Stimulated activated CD8-positive, alpha-beta memory T cell treated with anti-CD3 and anti-CD28 coated beads, Interleukin-7, amount 100 ng/mL, for 24 hours (primary cell): ENCODE data around the gene FBLN1.

Source experiments
- DNase-seq: peaks from one replicate; pipeline ENCODE4 v3.0.0-alpha.2; 2020; ENCODE audit warnings: low read depth

Gene FBLN1

GRCh38 chr22:45571089-45571488 is 68.4 kb downstream of the FBLN1 start:
- no peak for DNase-seq

DNA sequence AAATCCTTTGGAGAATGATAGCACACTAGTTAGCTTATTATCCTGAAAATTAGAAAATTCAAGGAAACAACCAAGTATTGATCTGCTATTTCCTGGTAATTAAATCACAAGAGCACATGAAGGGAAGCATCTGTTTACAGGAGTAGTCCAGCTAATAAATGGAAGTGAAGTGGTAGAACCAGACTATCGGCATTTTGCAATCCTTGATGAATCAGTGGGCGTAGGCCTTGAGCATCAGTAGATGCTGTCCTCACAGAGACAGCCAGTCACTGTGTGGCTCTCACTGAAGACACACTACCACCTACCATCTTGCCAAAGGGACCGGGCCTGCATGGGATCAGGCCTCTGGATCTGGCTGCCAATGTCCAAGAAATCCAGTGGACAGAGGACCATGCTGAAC is 69.8 kb downstream of the FBLN1 start:
- no peak for DNase-seq

- no peak for DNase-seq
These were observed 71.5 kb downstream of the FBLN1 start for GRCh38 chr22:45574069-45574703.

DNA sequence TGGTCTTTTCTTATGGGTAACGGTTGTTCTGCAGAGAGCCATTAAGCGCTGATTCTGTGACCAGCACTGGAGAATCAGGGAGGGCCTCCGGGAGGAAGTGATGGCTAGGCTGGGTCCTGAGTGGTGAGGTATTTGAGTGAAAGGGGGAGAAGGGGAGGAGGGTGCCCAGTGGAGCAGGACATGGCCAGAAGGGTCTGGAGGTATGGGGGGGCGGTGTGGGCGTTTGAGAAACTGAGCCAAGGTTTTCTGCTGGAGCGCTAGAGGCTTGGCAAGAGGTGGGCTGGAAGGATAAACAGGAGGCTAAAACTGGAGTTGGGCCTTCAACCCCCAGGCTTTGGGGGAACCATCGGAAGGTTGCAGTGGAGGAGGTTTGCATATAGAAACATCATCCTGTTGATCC is 72.5 kb downstream of the FBLN1 start:
- no peak for DNase-seq

DNA sequence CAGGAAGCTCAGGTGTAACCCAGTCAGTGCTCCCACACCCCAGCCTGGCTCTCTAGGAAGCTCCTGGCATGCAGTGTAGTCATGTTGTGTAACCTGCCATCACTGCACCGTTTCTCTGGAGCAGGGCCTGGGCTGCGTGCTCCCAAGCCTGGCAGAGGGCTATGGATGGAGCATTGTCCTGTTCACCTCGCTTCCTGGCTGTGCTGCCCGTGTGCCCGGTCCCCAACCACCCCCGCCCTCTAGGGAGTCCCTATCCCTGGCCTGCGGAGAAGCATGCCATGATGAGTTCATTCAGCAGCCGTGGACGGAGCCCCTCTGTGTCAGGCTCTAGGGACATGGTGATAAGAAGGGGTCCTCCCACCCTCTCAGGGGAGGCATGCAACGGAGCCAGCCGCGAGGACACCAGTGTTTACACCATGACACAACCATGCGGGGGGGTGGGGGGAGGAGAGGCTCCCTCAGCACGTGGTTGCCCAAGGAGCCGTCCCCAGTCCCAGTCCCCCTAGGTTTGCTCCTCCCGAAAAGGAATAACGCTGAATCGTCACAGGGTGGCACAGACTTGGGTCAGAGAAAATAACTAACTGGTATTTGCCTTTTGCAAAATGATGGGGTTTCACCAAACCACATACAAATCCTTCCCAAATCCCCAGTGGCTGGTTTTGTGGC is 73.1 kb downstream of the FBLN1 start:
- DNase-seq: no peak

- no peak for DNase-seq
These were observed 73.6 kb downstream of the FBLN1 start for GRCh38 chr22:45576273-45576625.

GRCh38 chr22:45576730-45577464 is 74.2 kb downstream of the FBLN1 start:
- DNase-seq: no peak

- peak; percentile 56 for DNase-seq
These were observed 75.3 kb downstream of the FBLN1 start for GRCh38 chr22:45577746-45578523.

DNA sequence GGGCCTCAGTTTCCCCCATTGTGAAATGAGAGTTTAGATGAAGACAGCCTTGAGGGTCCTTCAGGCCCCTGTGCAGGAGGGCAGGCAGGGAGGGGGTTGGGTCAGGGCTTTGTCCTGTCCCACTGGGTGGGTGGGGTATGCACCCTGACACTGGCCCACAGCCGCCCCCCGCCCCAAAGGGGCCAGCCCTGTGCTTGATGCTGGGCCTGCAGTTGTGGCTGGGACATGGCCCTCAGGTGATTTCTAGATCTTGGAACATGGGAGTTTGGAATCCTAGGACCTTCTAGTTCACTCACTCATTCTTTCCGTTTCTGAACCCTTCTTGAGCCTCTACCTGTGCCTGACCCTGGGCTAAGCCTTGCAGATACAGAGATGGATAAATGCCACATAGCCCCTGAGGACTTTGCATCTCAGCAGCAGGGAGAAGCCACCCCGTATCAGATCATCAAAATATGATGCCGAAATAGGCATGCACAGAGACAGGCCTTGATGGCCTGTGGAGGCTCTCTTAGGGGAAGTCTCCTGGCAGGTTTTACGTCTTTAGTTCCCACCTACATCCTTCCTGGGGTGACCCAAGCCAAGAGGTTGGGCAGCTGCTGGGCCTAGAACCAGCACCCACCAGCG is 76.0 kb downstream of the FBLN1 start:
- no peak for DNase-seq

GRCh38 chr22:45579306-45579705 is 76.6 kb downstream of the FBLN1 start:
- DNase-seq: no peak

DNA sequence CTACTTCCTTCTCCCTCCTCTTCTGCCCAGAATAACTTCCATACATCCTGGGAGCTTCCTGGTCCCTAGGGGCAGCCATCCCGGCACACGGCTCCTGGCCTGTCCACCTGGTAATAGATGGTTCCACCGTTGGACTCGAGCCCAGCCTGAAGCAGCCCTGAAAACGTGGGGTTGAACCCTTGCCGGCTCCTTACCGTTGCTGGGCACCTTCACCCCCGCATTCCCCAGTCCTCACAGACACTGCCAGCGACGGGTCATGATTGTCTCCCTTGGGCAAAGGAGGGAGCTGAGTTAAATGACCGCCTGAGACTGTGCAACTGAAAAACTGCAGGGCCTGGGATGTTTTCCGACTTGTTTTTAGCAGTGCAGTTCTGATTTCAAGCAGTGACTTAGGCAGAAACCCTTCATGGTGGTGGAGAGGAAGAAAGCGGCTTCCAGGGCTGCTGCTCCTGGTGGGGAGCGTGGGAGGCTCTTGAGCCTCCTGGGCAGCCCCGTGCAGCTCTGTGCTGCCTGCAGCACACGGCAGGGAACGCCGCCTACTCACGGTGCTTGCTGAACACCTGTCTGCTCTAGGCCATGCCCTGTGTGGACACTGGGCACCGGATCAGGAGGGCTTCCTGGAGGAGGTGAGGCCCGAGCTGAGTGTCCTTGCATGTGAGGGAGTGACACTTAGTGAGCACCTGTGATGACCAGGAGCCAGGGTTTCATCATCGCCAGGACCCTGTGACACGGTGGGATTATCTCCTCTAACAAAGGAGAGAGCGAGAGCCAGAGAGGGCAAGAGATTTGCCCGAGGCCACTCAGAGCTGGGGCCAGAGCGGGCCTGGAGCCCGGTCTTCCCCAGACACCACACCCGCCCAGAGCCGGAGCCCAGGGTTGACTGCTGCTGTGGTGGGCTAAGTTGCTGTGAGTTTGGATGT is 77.4 kb downstream of the FBLN1 start:
- no peak for DNase-seq

GRCh38 chr22:45580726-45581381 is 78.2 kb downstream of the FBLN1 start:
- no peak for DNase-seq

GRCh38 chr22:45581549-45582080 is 78.9 kb downstream of the FBLN1 start:
- DNase-seq: no peak

GRCh38 chr22:45582236-45582954 is 79.7 kb downstream of the FBLN1 start:
- no peak for DNase-seq

DNA sequence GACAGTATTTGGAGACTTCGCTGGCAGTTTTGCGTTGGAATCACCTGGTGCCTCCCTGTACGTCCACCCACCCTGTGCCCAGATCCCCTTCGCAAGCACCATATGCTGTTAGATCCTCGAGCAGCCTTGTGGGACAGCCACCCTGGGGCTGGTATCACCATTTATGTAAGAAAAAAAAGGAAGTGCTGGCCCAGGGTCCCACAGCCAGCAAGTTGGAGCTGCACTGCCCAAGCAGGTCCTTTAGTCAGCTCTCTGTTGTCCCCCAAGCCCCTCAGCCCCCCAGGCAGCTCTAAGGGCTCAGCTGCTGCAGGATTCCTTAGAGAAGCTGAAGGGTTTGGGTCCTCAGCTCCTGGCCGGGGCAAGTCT is 80.3 kb downstream of the FBLN1 start:
- no peak for DNase-seq

DNA sequence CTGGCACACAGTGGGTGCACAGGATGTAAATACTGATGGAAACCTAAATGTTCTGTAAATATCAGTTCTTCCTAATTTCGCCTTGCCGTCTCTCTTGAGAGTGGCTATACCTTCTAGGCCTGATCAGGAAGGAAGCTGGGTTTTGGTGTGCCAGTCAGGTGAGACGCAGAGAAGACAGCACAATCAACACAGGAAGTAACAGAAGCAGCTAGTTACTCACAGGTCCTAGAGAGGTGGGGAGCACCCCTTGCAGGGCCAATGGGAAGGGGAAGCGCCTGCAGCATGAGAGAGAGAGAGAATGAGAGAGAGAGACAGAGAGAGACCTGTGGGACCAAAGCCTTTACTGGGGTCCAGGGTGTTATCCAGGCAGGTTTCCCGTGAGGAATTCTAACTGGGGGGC is 80.8 kb downstream of the FBLN1 start:
- DNase-seq: no peak

DNA sequence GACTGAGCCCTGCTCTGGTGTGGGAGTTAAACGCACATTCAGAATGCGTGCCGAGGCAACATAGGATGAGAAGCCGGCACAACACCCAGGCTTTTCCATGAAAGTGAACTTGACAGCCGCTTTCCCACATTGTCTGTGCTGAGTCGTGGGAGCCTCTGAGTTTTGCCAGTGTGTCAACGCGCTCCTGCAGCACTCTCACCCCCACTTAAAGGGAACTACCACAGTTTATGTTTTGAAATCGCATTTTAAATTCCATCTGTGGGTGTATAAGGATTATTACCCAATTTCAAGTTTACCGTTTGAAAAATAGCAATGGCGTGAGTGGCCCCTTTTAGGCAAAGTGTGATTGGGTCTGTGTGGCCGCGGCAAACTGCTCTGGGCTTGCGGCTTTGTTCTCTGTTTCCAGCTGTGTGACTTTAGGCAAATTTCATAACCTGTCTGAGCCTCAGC is 81.5 kb downstream of the FBLN1 start:
- no peak for DNase-seq

- no peak for DNase-seq
These were observed 82.1 kb downstream of the FBLN1 start for GRCh38 chr22:45584621-45585436.

DNA sequence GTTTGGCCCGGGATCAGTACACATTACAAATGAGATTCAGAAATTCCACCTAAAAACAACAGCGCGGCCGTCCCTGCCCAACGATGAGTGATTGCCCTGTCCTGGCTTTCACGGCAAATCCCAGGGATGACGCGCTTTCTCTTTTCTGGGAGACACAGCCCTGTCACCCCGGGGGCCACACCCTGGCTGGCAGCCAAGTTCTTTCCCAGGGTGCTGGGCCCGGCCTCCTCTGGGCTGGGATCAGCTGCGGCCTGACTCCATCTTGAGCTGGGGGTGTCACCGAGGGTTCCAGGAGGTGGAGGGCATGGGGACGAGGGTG is 82.7 kb downstream of the FBLN1 start:
- no peak for DNase-seq
